T-helper 17 cell (primary cell): ENCODE data around the gene EMX2. TPM values are rescaled to one million over a fixed set of nuclear protein-coding genes. Genes with fewer than 3 reads are reported as not detected.

Source experiments
- ATAC-seq: fragments of 150-1000 bp; cut with Tn5 transposase; 2 replicates; pipeline ENCODE4 v1.10.0; 2021; ENCODE audit warnings: mild to moderate bottlenecking, moderate library complexity
- DNase-seq, 3 donors: peaks; one replicate each; pipeline versions ENCODE4 v3.0.0 to v3.0.0-alpha.2; 2020 to 2021
- H3K9me3 ChIP-seq: one replicate; pipeline ENCODE4 v1.7.0; 2013; ENCODE audit warnings: low read length, mild to moderate bottlenecking; ENCODE audit not compliant: control insufficient read depth, poor library complexity, severe bottlenecking
- H3K27ac Mint-ChIP-seq: one replicate; pipeline ENCODE4 v1.8.0; 2022; ENCODE audit warnings: mild to moderate bottlenecking, moderate library complexity, mixed read lengths
- H3K27me3 Mint-ChIP-seq: one replicate; pipeline ENCODE4 v1.8.0; 2022; ENCODE audit warnings: mixed read lengths
- H3K36me3 Mint-ChIP-seq: one replicate; pipeline ENCODE4 v1.8.0; 2022; ENCODE audit warnings: low read depth, mixed read lengths
- H3K4me1 Mint-ChIP-seq: one replicate; pipeline ENCODE4 v1.8.0; 2022; ENCODE audit warnings: mild to moderate bottlenecking, mixed read lengths
- H3K4me3 Mint-ChIP-seq: one replicate; pipeline ENCODE4 v1.8.0; 2022; ENCODE audit warnings: mild to moderate bottlenecking, moderate library complexity, mixed read lengths
- total RNA-seq, 4 donors: library from RNA in 2 of 4; stranded (reverse) in 2 of 4; gene quantifications; one replicate each; pipeline ENCODE4 v1.2.3 and lab custom pipeline; 2022 to 2026

Gene EMX2
- total RNA-seq, 2 donors from 2014 or later = not detected

DNA sequence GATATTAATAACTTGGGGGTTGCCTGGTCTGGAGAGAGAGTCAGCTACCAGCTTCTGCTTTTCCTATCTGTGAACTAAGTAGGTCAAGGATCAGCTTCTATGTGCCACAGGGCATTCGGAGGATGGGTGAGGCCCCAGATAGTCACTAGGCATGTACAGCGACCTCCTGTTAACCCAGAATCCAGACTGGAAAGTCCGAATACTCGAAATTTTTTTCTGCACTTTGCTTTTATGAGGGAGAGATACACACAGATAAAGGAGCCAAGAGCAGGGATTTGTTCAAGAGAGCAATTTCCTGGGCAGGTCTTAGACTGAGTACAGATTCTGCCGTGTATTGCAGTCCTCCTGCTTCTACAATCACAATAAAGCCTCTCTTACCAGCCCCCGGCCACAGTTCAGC lies 54.2 kb downstream of the EMX2 start:
- Mint-ChIP-seq H3K4me3 (no peak overlapping the region), H3K4me1 (no peaks in the 10 kb centered on the region), H3K27ac (no peak overlapping the region), H3K36me3 (no peaks in the 10 kb centered on the region), H3K27me3 (peaks cover 16% of the 10 kb centered on the region)
- peaks cover 3% of the 10 kb centered on the region for H3K9me3 ChIP-seq
- DNase-seq (no peak), ATAC-seq (no peak)

- H3K27me3 Mint-ChIP-seq = peaks cover 13% of the 10 kb centered on the region
- no peak overlapping the region for H3K4me3 Mint-ChIP-seq
- no peaks in the 10 kb centered on the region for H3K36me3 Mint-ChIP-seq
- H3K9me3 ChIP-seq = peaks cover 3% of the 10 kb centered on the region
- ATAC-seq (no peak), DNase-seq (no peak)
- no peaks in the 10 kb centered on the region for H3K4me1 Mint-ChIP-seq
- no peak overlapping the region for H3K27ac Mint-ChIP-seq
These were observed 54.7 kb downstream of the EMX2 start for GRCh38 chr10:117597216-117597615.

Other genes with a start within 250 kb of the EMX2 start
- 10 to 100 TPM; 18.4 to 29.6 TPM for gene PDZD8, start 167.3 kb upstream of the EMX2 start, total RNA-seq